DND-41 (cell line): ENCODE data around the gene ALX3.

Experiments
- ATAC-seq: fragments of 200-7000 bp; cut with Tn5 transposase; 3 replicates; pipeline ENCODE4 v1.9.1; 2021; ENCODE audit warnings: low read depth; ENCODE audit not compliant: insufficient read depth
- DNase-seq: peaks from one replicate; pipeline ENCODE4 v3.0.0-alpha.2; 2020
- H2AFZ ChIP-seq: 2 replicates; pipeline ENCODE4 v1.6.0; 2012; ENCODE audit warnings: low read depth, low read length
- H3K27ac ChIP-seq: 2 replicates; pipeline ENCODE4 v1.5.1; 2012; ENCODE audit warnings: low read length, inconsistent platforms
- H3K27me3 ChIP-seq: fragments of 200-600 bp; sonication (generic); 2 replicates; pipeline ENCODE4 v1.6.0; 2012; ENCODE audit warnings: low read length, mild to moderate bottlenecking, inconsistent platforms; ENCODE audit not compliant: insufficient read depth, poor library complexity
- H3K36me3 ChIP-seq: 2 replicates; pipeline ENCODE4 v1.5.1; 2012; ENCODE audit warnings: low read length, inconsistent platforms; ENCODE audit not compliant: insufficient read depth
- H3K4me1 ChIP-seq: 2 replicates; pipeline ENCODE4 v1.5.1; 2012; ENCODE audit warnings: mild to moderate bottlenecking, low read length; ENCODE audit not compliant: insufficient read depth
- H3K4me2 ChIP-seq: 2 replicates; pipeline ENCODE4 v1.6.0; 2012; ENCODE audit warnings: mild to moderate bottlenecking, moderate library complexity, low read length, inconsistent platforms; ENCODE audit not compliant: insufficient read depth
- H3K4me3 ChIP-seq, 2 experiments: fragments of 200-600 bp in 1 of 2; shearing (Covaris generic) in 1 of 2; 2 replicates each; pipeline ENCODE4 v1.5.1; 2012 to 2016; ENCODE audit warnings: inconsistent platforms in 2 of 2, low read length in 2 of 2, mild to moderate bottlenecking in 2 of 2, low read depth in 1 of 2, moderate library complexity in 1 of 2
- H3K79me2 ChIP-seq: 2 replicates; pipeline ENCODE4 v1.6.0; 2012; ENCODE audit warnings: low read length, inconsistent platforms; ENCODE audit not compliant: insufficient read depth
- H3K9ac ChIP-seq: 2 replicates; pipeline ENCODE4 v1.6.0; 2012; ENCODE audit warnings: low read depth, mild to moderate bottlenecking, inconsistent platforms, low read length, moderate library complexity
- H3K9me3 ChIP-seq: 2 replicates; pipeline ENCODE4 v1.5.1; 2012; ENCODE audit warnings: low read length, moderate library complexity, mild to moderate bottlenecking, inconsistent platforms; ENCODE audit not compliant: insufficient read depth, severe bottlenecking
- H4K20me1 ChIP-seq: 2 replicates; pipeline ENCODE4 v1.6.0; 2012; ENCODE audit warnings: low read length; ENCODE audit not compliant: insufficient read depth
- CTCF ChIP-seq: IDR thresholded peaks from 2 replicates; pipeline ENCODE4 v1.5.1; 2012; ENCODE audit warnings: borderline replicate concordance, low read length, moderate library complexity, mild to moderate bottlenecking; ENCODE audit not compliant: poor library complexity, severe bottlenecking; ENCODE audit errors: extremely low read depth
- EZH2 ChIP-seq: IDR thresholded peaks from 3 replicates; pipeline ENCODE4 v1.6.1; 2012; ENCODE audit warnings: borderline replicate concordance, low read depth, mild to moderate bottlenecking, moderate library complexity, low read length, inconsistent platforms; ENCODE audit not compliant: severe bottlenecking

ALX3 gene

DNA sequence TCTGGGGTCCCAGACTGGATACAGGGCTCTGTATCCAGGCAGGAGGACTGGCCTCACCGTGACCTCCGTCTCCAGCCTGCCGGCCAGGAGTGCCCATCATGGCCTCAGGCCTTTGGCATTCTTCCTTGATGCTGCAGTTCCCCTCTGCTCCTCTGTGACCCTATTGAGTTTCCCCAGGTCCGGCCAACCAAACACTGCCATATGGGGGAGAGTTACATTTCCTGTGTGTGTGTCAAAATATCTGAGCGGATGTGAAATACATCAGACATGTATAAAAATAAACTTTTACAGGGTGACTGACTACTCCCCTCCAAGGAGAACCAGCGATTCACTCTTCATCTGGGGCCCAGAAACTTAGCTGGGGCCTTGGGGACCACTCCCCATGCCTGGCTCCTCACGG is 31.6 kb upstream of the ALX3 start:
- no peaks in the 10 kb centered on the region for H4K20me1 ChIP-seq
- peaks cover 12% of the 10 kb centered on the region for H3K27me3 ChIP-seq
- H3K9me3 ChIP-seq: no peaks in the 10 kb centered on the region
- H2AFZ ChIP-seq: no peak overlapping the region
- H3K27ac ChIP-seq: no peak overlapping the region
- ATAC-seq (no peak), DNase-seq (no peak)
- H3K4me2 ChIP-seq: no peak overlapping the region
- TF ChIP-seq EZH2 (no peak), CTCF (no peak)
- no peak overlapping the region for H3K4me3 ChIP-seq
- no peaks in the 10 kb centered on the region for H3K79me2 ChIP-seq
- no peaks in the 10 kb centered on the region for H3K4me1 ChIP-seq
- H3K36me3 ChIP-seq: no peaks in the 10 kb centered on the region
- no peak overlapping the region for H3K9ac ChIP-seq

DNA sequence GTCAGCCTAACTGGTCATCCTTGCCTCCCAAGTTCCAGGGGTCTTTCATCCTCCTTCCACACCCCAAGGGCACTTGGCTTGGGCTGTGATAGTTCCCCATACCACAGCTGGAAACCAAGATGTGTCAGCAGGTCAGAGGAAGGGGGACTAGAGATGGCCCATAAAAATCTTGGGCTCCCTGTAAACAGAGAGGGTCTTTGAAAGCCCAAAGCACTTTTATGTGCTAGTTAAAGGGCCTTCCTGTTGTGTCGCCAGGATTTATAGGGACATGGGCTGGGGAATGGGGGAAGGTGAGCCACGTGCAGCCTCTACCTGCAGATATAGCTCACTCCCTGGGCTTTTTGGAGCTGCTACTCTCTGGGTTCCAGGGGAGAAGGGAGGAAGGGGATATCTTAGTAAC is 29.9 kb upstream of the ALX3 start:
- H2AFZ ChIP-seq: no peak overlapping the region
- H3K9me3 ChIP-seq: no peaks in the 10 kb centered on the region
- H3K79me2 ChIP-seq: no peaks in the 10 kb centered on the region
- H4K20me1 ChIP-seq: no peaks in the 10 kb centered on the region
- TF ChIP-seq EZH2 (no peak), CTCF (no peak)
- H3K27ac ChIP-seq: no peak overlapping the region
- no peaks in the 10 kb centered on the region for H3K4me1 ChIP-seq
- no peaks in the 10 kb centered on the region for H3K36me3 ChIP-seq
- ATAC-seq (no peak), DNase-seq (no peak)
- H3K4me2 ChIP-seq: no peak overlapping the region
- H3K9ac ChIP-seq: no peak overlapping the region
- peaks cover 14% of the 10 kb centered on the region for H3K27me3 ChIP-seq
- no peak overlapping the region for H3K4me3 ChIP-seq

DNA sequence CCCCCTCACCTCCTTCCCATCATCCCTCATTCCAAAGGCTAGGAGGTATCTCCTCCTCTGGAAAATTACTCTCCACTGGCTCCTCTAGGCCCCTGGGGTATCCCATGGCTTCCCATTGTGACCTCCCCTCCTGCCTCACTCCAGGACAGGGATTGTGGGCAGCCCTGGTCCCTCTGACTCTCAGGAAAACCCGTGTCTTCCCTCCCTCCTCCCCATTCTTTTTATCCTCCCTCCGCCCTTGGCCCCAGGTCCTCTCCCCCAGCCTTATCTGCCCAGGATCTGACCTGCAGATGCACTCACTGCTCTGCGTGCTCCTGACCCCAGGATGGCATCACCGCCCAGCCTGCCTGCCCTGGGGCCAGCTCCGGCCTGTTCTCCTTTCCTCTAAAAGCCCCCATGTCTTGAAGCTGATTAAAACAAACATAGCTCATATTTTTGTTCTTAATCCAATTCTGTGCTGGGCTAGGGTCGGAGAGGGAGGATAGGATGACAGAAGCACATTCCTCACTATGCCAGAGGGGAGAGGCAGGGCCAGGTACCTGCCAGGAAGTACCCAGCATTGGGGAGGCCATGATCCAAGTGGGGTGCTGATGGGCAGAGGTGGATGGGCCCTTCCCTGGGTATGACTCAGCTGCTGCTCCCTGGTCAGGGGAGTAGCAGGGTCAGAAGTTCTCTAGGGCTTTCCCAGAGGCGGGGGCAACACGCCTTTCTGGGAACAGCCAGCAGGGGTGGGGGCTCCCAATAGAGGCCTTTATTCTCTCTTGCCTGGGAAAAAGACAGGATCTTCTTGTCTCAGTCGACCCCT is 28.0 kb upstream of the ALX3 start:
- H3K4me1 ChIP-seq: no peaks in the 10 kb centered on the region
- no peaks in the 10 kb centered on the region for H3K36me3 ChIP-seq
- H2AFZ ChIP-seq: no peak overlapping the region
- no peak overlapping the region for H3K4me2 ChIP-seq
- no peak overlapping the region for H3K27ac ChIP-seq
- no peaks in the 10 kb centered on the region for H3K79me2 ChIP-seq
- H3K27me3 ChIP-seq: peaks cover 18% of the 10 kb centered on the region
- no peaks in the 10 kb centered on the region for H3K9me3 ChIP-seq
- no peak for TF ChIP-seq EZH2
- TF ChIP-seq CTCF: no peak
- no peak overlapping the region for H3K9ac ChIP-seq
- ATAC-seq (no peak), DNase-seq (no peak)
- no peak overlapping the region for H3K4me3 ChIP-seq
- no peaks in the 10 kb centered on the region for H4K20me1 ChIP-seq
